ENCODE data around the gene TRAPPC4. TPM values are rescaled to one million over a fixed set of nuclear protein-coding genes. Genes with fewer than 3 reads are reported as not detected.

Gene TRAPPC4, protein sequence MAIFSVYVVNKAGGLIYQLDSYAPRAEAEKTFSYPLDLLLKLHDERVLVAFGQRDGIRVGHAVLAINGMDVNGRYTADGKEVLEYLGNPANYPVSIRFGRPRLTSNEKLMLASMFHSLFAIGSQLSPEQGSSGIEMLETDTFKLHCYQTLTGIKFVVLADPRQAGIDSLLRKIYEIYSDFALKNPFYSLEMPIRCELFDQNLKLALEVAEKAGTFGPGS
- total RNA-seq = 66.1 and 79.8 TPM in 2 replicates

GRCh38 chr11:119018074-119018938 lies at the start of gene TRAPPC4, which contains the start of gene RPS25:
TSS of gene TRAPPC4 (plus strand) at chr11:119018766. CDS start at chr11:119018796, 30 bp downstream.
TSS of gene RPS25 (minus strand) at chr11:119018343. CDS start at chr11:119018284, 59 bp downstream.

GRCh38 chr11:118971646-118972045 lies 46.9 kb upstream of the TRAPPC4 start, which contains the start of gene FOXR1:
TSS of gene FOXR1 (plus strand) at chr11:118971761. CDS start at chr11:118971932, 171 bp downstream.

DNA sequence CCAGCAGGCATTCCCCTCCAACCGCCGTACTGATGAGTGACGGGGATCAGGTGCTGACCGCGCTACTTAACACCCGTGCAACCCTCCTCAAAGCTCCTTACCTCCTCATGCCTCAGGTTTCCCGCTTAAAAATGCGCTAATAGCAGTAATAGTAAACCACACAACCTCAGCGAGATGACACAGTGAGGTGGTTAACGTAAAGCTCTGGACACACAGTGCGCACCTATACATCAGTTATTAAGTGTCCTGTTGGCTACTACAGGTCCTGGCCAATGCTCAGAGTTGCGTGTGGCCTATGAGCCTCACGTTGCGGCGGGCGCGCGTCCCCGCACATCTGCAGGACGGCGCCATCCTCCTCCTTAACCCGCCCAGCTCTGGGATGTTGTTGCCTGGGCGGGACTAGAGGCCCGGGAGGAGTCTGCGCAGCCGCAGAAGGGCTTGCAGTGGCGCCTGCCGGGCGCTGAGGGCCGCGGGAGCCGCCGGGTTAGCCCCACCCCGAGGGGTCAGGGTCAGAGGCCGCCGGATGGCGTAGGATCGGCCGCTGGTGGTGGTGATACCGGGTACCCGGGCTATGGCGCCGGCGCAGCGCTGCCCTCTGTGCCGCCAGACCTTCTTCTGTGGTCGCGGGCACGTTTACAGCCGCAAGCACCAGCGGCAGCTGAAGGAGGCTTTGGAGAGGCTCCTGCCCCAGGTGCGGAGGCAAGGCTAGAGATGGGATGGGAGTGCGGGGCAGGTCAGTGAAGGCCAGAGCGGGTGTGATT lies 20.8 kb upstream of the TRAPPC4 start, which contains the start of gene CENATAC:
Gene CENATAC (plus strand): TSS at position 512 of the 761 bp plus-strand sequence. CDS start 60 bp downstream, at position 572.

DNA sequence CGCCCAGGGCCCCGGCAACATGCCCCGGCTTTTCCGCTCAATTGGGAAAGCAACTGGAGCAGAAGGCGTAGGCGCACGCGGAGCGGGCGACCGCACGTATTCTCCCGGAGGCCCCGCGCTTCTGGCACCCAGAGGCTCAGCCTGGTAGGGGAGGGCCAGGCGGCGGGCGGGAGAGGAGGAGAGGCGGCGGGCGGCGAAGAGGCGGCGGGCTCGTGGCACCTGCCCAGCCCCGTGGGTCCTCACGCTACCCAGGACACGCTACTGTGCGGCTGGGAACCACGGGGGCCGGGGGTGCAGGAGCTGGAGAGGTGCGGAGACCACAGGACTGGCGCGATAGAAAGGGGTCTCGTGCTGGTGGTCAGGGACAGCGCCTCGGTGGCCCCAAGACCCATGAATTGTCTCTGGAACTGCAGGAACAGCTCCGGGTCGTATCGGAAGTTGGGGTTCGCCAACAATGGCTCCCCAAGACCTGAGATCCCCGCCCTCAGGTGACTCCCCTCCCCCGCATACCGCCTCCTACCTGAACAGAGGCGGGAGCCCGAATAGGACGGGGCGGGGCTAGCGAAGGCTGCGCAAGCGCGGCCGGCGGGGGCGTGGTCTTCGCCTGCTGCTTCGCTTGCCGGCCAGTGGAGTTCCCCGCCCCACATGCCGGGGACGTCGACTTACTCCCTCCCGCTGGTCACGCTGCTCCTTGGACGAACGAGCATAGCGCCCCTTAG lies 11.9 kb downstream of the TRAPPC4 start, which contains the start of gene SLC37A4:
Gene SLC37A4 (minus strand): TSS at position 549 of the 719 bp plus-strand sequence.

DNA sequence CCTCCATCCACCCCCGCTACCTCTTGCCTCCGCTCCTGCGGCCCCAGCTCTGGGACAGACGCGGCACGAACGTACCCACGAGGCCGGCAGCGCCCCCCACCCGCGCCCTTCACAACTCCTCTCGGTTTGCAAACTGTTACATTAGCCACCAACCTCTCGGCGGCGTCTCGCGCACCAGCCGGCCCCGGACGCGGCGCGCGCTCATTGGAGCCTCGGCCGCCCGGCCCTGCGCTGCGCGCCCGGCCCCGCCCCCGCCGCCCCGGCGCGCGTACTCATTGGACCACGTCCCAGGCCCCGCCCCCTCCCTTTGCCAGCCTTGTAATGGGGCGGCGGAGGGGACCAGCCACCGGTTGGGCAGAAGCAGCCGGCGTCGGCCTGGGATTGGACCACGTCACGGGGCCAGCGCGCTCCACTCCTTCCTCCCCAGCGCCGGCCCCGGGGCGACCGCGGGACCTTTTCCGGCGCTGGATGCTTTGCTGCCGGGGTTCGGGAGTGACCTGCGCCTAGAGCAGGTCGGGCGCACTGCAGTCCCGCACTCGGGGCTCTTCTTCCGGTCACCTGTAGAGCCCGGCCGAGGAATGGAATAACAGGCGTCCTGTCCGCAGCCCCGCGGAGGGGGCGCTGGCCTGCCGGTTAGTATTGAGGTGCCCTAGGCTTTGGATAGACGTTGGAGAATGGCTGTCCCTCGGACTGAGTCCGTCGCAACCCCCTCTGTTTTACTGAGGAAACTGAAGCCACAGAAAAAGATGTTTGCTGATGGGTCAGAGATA lies 38.6 kb downstream of the TRAPPC4 start, which contains the start of gene HYOU1:
Gene HYOU1 (minus strand): TSS at position 206 of the 770 bp plus-strand sequence. CDS start 1,045 bp downstream, outside the sequence.

GRCh38 chr11:119067371-119068222 lies 49.0 kb downstream of the TRAPPC4 start, which contains the start of gene VPS11:
TSS of gene VPS11 (plus strand) at chr11:119067818. CDS start at chr11:119067824, 6 bp downstream.

Small RNAs within 50 kb of the gene (small RNA-seq; reads per million reads assigned to genes)
- gene AP003392.2 = not detected
- gene RF00017 = not detected
- not detected for gene RF00019

Other genes with a start within 250 kb of the TRAPPC4 start
- gene DDX6, start 227.6 kb upstream of the TRAPPC4 start, total RNA-seq = 74.2 and 98.3 TPM in 2 replicates
- gene CXCR5, start 134.9 kb upstream of the TRAPPC4 start, total RNA-seq = not detected in 2 replicates
- 18.0 and 20.1 TPM in 2 replicates for gene BCL9L, start 92.8 kb upstream of the TRAPPC4 start, total RNA-seq
- not detected in 2 replicates for gene UPK2, start 62.5 kb upstream of the TRAPPC4 start, total RNA-seq
- gene FOXR1, start 47.0 kb upstream of the TRAPPC4 start, total RNA-seq = not detected in 2 replicates
- gene CENATAC, start 20.6 kb upstream of the TRAPPC4 start, total RNA-seq = 21.7 and 29.7 TPM in 2 replicates
- gene RPS25, start 423 bp upstream of the TRAPPC4 start, total RNA-seq = 492 and 1,967 TPM in 2 replicates
- 12.5 TPM in 2 replicates for gene SLC37A4, start 12.1 kb downstream of the TRAPPC4 start, total RNA-seq
- gene HYOU1, start 38.4 kb downstream of the TRAPPC4 start, total RNA-seq = 73.1 and 128 TPM in 2 replicates
- 28.0 and 34.9 TPM in 2 replicates for gene VPS11, start 49.1 kb downstream of the TRAPPC4 start, total RNA-seq
- gene HMBS, start 66.1 kb downstream of the TRAPPC4 start, total RNA-seq = 9.9 and 13.5 TPM in 2 replicates
- 25.4 and 26.8 TPM in 2 replicates for gene DPAGT1, start 83.1 kb downstream of the TRAPPC4 start, total RNA-seq
- 1.5 and 4.5 TPM in 2 replicates for gene C2CD2L, start 88.6 kb downstream of the TRAPPC4 start, total RNA-seq
- 12.9 and 16.2 TPM in 2 replicates for gene HINFP, start 102.8 kb downstream of the TRAPPC4 start, total RNA-seq
- under 0.01 TPM in 2 replicates for gene ABCG4, start 130.3 kb downstream of the TRAPPC4 start, total RNA-seq
- gene NLRX1, start 150.0 kb downstream of the TRAPPC4 start, total RNA-seq = 10.0 and 12.5 TPM in 2 replicates
- not detected in 2 replicates for gene NHERF4, start 166.7 kb downstream of the TRAPPC4 start, total RNA-seq
- gene CBL, start 187.6 kb downstream of the TRAPPC4 start, total RNA-seq = 8.1 and 11.7 TPM in 2 replicates